AG04449 (cell line): Measurements from ENCODE around the gene WIZ.

Experiments
- CTCF ChIA-PET: fragments of 350-600 bp; formaldehyde crosslinking; extraction: SDS; loops from one replicate; lab custom pipeline; 2021; ENCODE audit warnings: antibody characterized with exemption; lab: Yijun Ruan, JAX
- POLR2A ChIA-PET: fragments of 400-600, 350-600 bp; formaldehyde crosslinking; extraction: SDS; loops from one replicate; lab custom pipeline; 2020; ENCODE audit warnings: antibody characterized with exemption, inconsistent platforms; lab: Yijun Ruan, JAX
- DNase-seq: peaks from one replicate; pipeline ENCODE4 v3.0.0-alpha.2; 2010; ENCODE audit warnings: low read depth, low spot score
- H3K4me3 ChIP-seq: 2 replicates; pipeline ENCODE4 v1.5.1; 2011; ENCODE audit warnings: low read depth, mild to moderate bottlenecking, control low read depth, low read length
- CTCF ChIP-seq: IDR thresholded peaks from one replicate; pipeline ENCODE4 v1.5.1; 2011; ENCODE audit warnings: mild to moderate bottlenecking, moderate library complexity, low read length, control low read depth, inconsistent platforms; ENCODE audit not compliant: insufficient read depth; ENCODE audit errors: missing control alignments

The WIZ gene

GRCh38 chr19:15421136-15421695 is 28.5 kb downstream of the WIZ start:
- TF ChIP-seq CTCF = no peak
- no peak overlapping the region for H3K4me3 ChIP-seq
- no peak for DNase-seq
- ChIA-PET POLR2A (interaction anchor here (0.8 kb wide), 1 partner anchor 43 kb away, joined by 5 read pairs; no protein-coding TSS in a partner anchor), CTCF (interaction anchor here (3.9 kb wide), 1 partner anchor 10 kb away, joined by 39 read pairs; no protein-coding TSS in a partner anchor)

GRCh38 chr19:15419413-15420025 is 30.2 kb downstream of the WIZ start:
- CTCF ChIA-PET = interaction anchor here (0.6 to 3.9 kb wide), 16 partner anchors 9 to 658 kb away, joined by 3 to 39 read pairs (median 4); partner anchors contain the start of gene AKAP8
- POLR2A ChIA-PET = interaction anchor here (0.9 to 3.2 kb wide), 10 partner anchors 9 to 266 kb away, joined by 3 to 44 read pairs (median 8); partner anchors contain the start of gene AKAP8
- TF ChIP-seq CTCF = no peak
- peak overlapping the region; percentile 62 for H3K4me3 ChIP-seq
- no peak for DNase-seq

- ChIA-PET POLR2A (interaction anchor here (0.9 to 3.2 kb wide), 10 partner anchors 9 to 266 kb away, joined by 3 to 44 read pairs (median 8); partner anchors contain the start of gene AKAP8), CTCF (interaction anchor here (0.6 to 3.9 kb wide), 15 partner anchors 9 to 659 kb away, joined by 3 to 39 read pairs (median 5); partner anchors contain the start of gene AKAP8)
- H3K4me3 ChIP-seq = peak within 1 kb of the TSS; percentile 96
- DNase-seq = peak; percentile 98
- TF ChIP-seq CTCF = peak; percentile 86
Measured at GRCh38 chr19:15418579-15419412, 31.0 kb downstream of the WIZ start, which contains the start of gene AKAP8L. Gene AKAP8L (minus strand): TSS chr19:15418988. CDS start chr19:15418923, 65 bp downstream.

- CTCF ChIA-PET = interaction anchor here (0.6 to 3.9 kb wide), 8 partner anchors 8 to 137 kb away, joined by 3 to 39 read pairs (median 6); no protein-coding TSS in a partner anchor
- DNase-seq = no peak
- POLR2A ChIA-PET = interaction anchor here (1.3 to 3.2 kb wide), 4 partner anchors 13 to 38 kb away, joined by 6 to 44 read pairs (median 18); partner anchors contain the start of gene AKAP8
- no peak for TF ChIP-seq CTCF
- peak overlapping the region; percentile 96 for H3K4me3 ChIP-seq
Measured at GRCh38 chr19:15418231-15418578, 31.6 kb downstream of the WIZ start.

DNA sequence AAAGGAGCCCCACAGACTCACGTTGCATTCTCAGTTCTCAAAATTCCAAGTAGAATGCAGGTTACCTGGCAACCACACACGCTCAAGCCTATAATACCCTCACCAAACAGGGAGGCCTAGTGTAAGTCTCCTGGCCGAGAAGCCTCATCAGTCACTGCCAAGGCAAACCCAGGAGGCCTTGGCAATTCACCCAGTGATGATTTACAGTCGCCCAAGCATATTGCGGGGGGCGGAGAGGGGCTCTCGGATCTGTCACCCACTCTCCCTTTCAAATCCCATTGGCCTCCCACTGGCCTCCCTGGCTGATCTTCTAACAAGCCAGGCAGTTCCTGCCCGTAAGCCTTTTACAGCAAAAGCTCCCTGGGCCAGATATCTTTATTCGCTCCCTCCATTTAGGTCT is 32.1 kb downstream of the WIZ start:
- POLR2A ChIA-PET = interaction anchor here (2.8 to 3.2 kb wide), 2 partner anchors 14 to 38 kb away, joined by 26 to 44 read pairs; partner anchors contain the start of gene AKAP8
- peak overlapping the region; percentile 96 for H3K4me3 ChIP-seq
- CTCF ChIA-PET = interaction anchor here (0.8 to 1.9 kb wide), 4 partner anchors 9 to 137 kb away, joined by 3 to 6 read pairs (median 3); no protein-coding TSS in a partner anchor
- TF ChIP-seq CTCF = no peak
- no peak for DNase-seq
